Measurements from ENCODE around the gene MAP2K6.

DNA sequence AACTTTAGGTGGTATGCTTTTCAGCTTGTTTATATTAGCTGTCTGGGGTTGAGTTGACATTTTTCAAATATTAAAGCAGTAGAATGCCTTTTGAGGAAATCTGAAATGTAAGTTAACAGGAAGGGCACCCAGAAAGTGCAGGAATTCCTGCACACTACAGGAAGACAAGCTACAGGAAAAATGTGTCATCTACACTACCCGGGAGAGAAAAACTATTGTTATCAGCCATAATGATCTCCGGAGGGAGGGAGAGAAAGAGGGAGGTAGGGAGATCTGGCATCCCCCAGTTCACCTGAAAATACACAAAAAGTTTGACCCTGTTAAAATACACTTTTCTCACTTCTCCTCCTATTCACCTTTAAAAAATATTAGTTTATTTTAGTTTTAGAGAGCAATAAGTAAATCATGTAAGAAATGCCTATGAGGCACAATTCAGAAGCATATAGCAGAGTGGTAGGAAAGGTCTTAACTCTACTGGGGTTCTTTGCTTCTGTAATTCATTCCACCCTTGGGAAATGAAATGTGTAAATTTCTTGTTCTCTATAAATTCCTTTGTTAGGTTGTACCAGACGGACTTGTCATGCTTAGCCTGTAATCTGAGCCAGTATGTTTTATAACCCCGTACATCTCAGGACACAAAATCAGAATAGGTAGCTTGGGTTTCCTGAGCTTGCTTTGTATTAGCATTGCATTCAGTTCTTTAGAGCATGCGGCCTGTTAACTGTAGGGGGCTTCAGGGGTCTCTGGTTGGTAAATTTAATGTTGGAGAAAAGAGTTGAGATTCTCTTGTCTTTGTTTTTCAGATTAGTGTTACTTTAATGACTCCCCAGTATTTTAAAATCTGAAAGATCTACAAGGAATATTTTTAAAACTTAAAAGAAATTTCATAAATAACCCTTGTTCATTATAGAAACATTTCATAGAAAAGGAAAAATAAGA, 3.3 kb downstream of the MAP2K6 start:
- TF ChIP-seq, protein P1, sequence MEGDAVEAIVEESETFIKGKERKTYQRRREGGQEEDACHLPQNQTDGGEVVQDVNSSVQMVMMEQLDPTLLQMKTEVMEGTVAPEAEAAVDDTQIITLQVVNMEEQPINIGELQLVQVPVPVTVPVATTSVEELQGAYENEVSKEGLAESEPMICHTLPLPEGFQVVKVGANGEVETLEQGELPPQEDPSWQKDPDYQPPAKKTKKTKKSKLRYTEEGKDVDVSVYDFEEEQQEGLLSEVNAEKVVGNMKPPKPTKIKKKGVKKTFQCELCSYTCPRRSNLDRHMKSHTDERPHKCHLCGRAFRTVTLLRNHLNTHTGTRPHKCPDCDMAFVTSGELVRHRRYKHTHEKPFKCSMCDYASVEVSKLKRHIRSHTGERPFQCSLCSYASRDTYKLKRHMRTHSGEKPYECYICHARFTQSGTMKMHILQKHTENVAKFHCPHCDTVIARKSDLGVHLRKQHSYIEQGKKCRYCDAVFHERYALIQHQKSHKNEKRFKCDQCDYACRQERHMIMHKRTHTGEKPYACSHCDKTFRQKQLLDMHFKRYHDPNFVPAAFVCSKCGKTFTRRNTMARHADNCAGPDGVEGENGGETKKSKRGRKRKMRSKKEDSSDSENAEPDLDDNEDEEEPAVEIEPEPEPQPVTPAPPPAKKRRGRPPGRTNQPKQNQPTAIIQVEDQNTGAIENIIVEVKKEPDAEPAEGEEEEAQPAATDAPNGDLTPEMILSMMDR (optimal IDR thresholded peaks at IDR 0.05 in 1 of 3, IDR thresholded peaks at IDR 0.05 in 1 of 3, conservative IDR thresholded peaks at IDR 0.05 in 1 of 3; ENCODE audit: extremely low read depth in 1 of 3, insufficient read depth in 2 of 3, low read length in 3 of 3) = no peak
- TF ChIP-seq EZH2 (IDR thresholded peaks at IDR 0.05; ENCODE audit: low read length) = no peak

All from keratinocyte (primary cell).